IMR-90 (cell line): ENCODE data around the gene HGFAC. TPM values are rescaled to one million over a fixed set of nuclear protein-coding genes. Genes with fewer than 3 reads are reported as not detected.

Source experiments
- ATAC-seq: fragments of 200-7000 bp; cut with Tn5 transposase; 2 replicates; pipeline ENCODE4 v1.9.1; 2020; ENCODE audit warnings: low read depth, mild to moderate bottlenecking, moderate library complexity
- BruUV-seq: library from RNA; stranded (reverse); fragments of 400-500 nt; replicated peaks from 2 replicates; lab custom pipeline; 2021; lab: Mats Ljungman, UMichigan
- CTCF ChIA-PET: fragments of 300-600 bp; formaldehyde crosslinking; extraction: SDS; loops from one replicate; lab custom pipeline; 2021; ENCODE audit warnings: antibody characterized with exemption; lab: Yijun Ruan, JAX
- POLR2A ChIA-PET: fragments of 300-600 bp; sonication (Branson Sonifier 250); formaldehyde crosslinking; loops from one replicate; lab custom pipeline; 2022; ENCODE audit warnings: antibody characterized with exemption; ENCODE audit not compliant: unreplicated experiment; lab: Charles Lee
- DNase-seq: peaks from one replicate; pipeline ENCODE4 v3.0.0; 2013
- H2AFZ ChIP-seq: replicated peaks from 2 replicates; pipeline ENCODE3; 2013; ENCODE audit warnings: low read length, mild to moderate bottlenecking; ENCODE audit not compliant: poor library complexity
- H2AK5ac ChIP-seq: 2 replicates; pipeline ENCODE4 v1.6.1; 2013; ENCODE audit warnings: low read depth, low read length, inconsistent platforms
- H2AK9ac ChIP-seq: replicated peaks from 2 replicates; pipeline ENCODE3; 2013; ENCODE audit warnings: mild to moderate bottlenecking, low read depth, low read length, moderate library complexity; ENCODE audit not compliant: poor library complexity
- H2BK120ac ChIP-seq: 2 replicates; pipeline ENCODE4 v1.6.1; 2013; ENCODE audit warnings: low read depth, low read length, inconsistent platforms
- H2BK15ac ChIP-seq: 3 replicates; pipeline ENCODE4 v1.6.1; 2013; ENCODE audit warnings: low read depth, low read length, inconsistent platforms
- H2BK20ac ChIP-seq: 2 replicates; pipeline ENCODE4 v1.6.1; 2013; ENCODE audit warnings: low read depth, mild to moderate bottlenecking, inconsistent platforms, low read length, moderate library complexity
- H2BK5ac ChIP-seq: 2 replicates; pipeline ENCODE4 v1.6.1; 2013; ENCODE audit warnings: mild to moderate bottlenecking, low read depth, low read length, inconsistent platforms; ENCODE audit not compliant: poor library complexity, severe bottlenecking
- H3K14ac ChIP-seq: replicated peaks from 2 replicates; pipeline ENCODE4 v1.6.1; 2013; ENCODE audit warnings: low read depth, low read length, inconsistent platforms
- H3K18ac ChIP-seq: 2 replicates; pipeline ENCODE4 v1.6.1; 2013; ENCODE audit warnings: low read depth, low read length, control low read depth
- H3K23ac ChIP-seq: 2 replicates; pipeline ENCODE4 v1.6.1; 2013; ENCODE audit warnings: low read depth, low read length, inconsistent platforms
- H3K27ac ChIP-seq: 2 replicates; pipeline ENCODE4 v1.5.1; 2013; ENCODE audit warnings: mild to moderate bottlenecking, control low read depth, low read length; ENCODE audit not compliant: insufficient read depth
- H3K27me3 ChIP-seq: 2 replicates; pipeline ENCODE4 v1.6.1; 2013; ENCODE audit warnings: low read length; ENCODE audit not compliant: control insufficient read depth, insufficient read depth
- H3K36me3 ChIP-seq: 2 replicates; pipeline ENCODE4 v1.6.1; 2013; ENCODE audit warnings: low read length, mixed read lengths; ENCODE audit not compliant: control insufficient read depth, insufficient read depth
- H3K4ac ChIP-seq: 2 replicates; pipeline ENCODE4 v1.6.1; 2013; ENCODE audit warnings: low read depth, low read length, inconsistent platforms
- H3K4me1 ChIP-seq: 2 replicates; pipeline ENCODE4 v1.6.1; 2013; ENCODE audit warnings: low read length, mixed read lengths; ENCODE audit not compliant: control insufficient read depth, insufficient read depth
- H3K4me2 ChIP-seq: 2 replicates; pipeline ENCODE4 v1.6.1; 2013; ENCODE audit warnings: low read depth, mild to moderate bottlenecking, control low read depth, low read length, moderate library complexity
- H3K4me3 ChIP-seq: 2 replicates; pipeline ENCODE4 v1.5.1; 2013; ENCODE audit warnings: low read depth, mild to moderate bottlenecking, control low read depth, low read length, moderate library complexity; ENCODE audit not compliant: insufficient read depth
- H3K56ac ChIP-seq: 2 replicates; pipeline ENCODE4 v1.6.1; 2013; ENCODE audit warnings: low read length, inconsistent platforms; ENCODE audit not compliant: insufficient read depth; ENCODE audit errors: extremely low read depth
- H3K79me1 ChIP-seq, 2 experiments: 2 replicates each; pipeline ENCODE4 v1.6.1; 2013; ENCODE audit warnings: low read length in 2 of 2, inconsistent platforms in 1 of 2, low read depth in 1 of 2
- H3K9ac ChIP-seq: 2 replicates; pipeline ENCODE4 v1.6.1; 2013; ENCODE audit warnings: low read depth, low read length, control low read depth
- H3K9me1 ChIP-seq: 2 replicates; pipeline ENCODE4 v1.6.1; 2013; ENCODE audit warnings: low read length, inconsistent platforms; ENCODE audit not compliant: insufficient read depth
- H3K9me3 ChIP-seq: 2 replicates; pipeline ENCODE4 v1.6.1; 2013; ENCODE audit warnings: low read length; ENCODE audit not compliant: control insufficient read depth, insufficient read depth
- H4K20me1 ChIP-seq: 2 replicates; pipeline ENCODE4 v1.6.1; 2013; ENCODE audit warnings: low read length, inconsistent platforms; ENCODE audit not compliant: insufficient read depth
- H4K5ac ChIP-seq: 2 replicates; pipeline ENCODE4 v1.6.1; 2013; ENCODE audit warnings: mild to moderate bottlenecking, low read depth, low read length, control low read depth
- H4K8ac ChIP-seq, 2 experiments: 2 replicates each; pipeline ENCODE4 v1.6.1; 2013; ENCODE audit warnings: low read depth in 2 of 2, low read length in 2 of 2, control low read depth in 1 of 2, inconsistent platforms in 1 of 2
- H4K91ac ChIP-seq: 2 replicates; pipeline ENCODE4 v1.6.1; 2013; ENCODE audit warnings: low read depth, low read length, inconsistent platforms; ENCODE audit not compliant: insufficient read depth
- BHLHE40 ChIP-seq: fragments of 150-350 bp; IDR thresholded peaks from 2 replicates; pipeline ENCODE4 v1.6.1; 2016; ENCODE audit warnings: mild to moderate bottlenecking, low read depth, low read length
- FOS ChIP-seq: fragments of 150-350 bp; IDR thresholded peaks from 2 replicates; pipeline ENCODE4 v1.6.1; 2016; ENCODE audit warnings: low read depth, low read length
- NFE2L2 ChIP-seq: fragments of 150-350 bp; IDR thresholded peaks from 2 replicates; pipeline ENCODE4 v1.6.1; 2016; ENCODE audit warnings: low read depth, mild to moderate bottlenecking, low read length
- RCOR1 ChIP-seq: IDR thresholded peaks from 2 replicates; pipeline ENCODE4 v1.6.1; 2012; ENCODE audit warnings: mild to moderate bottlenecking, low read length, improper control_type of control experiment; ENCODE audit not compliant: insufficient replicate concordance
- WGBS, 2 experiments: methylation state at CpG; one replicate each; pipeline versions ENCODE4 v1.1.5 to v1.1.7; 2013; ENCODE audit warnings: missing lambda C conversion rate in 2 of 2; ENCODE audit not compliant: insufficient read length in 1 of 2; ENCODE audit errors: extremely low coverage in 2 of 2; 5-methylcytosine and 5-hydroxymethylcytosine counted together
- dilution Hi-C: fragments of 300-500 bp; cut with HindIII; formaldehyde crosslinking; loops from one replicate; pipeline ENCODE4 v1.14.3; 2018; ENCODE audit warnings: low sequenced_read_pairs; ENCODE audit not compliant: unreplicated experiment
- in situ Hi-C: fragments of 300-500 bp; cut with MboI; formaldehyde crosslinking; loops from 3 replicates; pipeline ENCODE4 v1.14.3; 2019; ENCODE audit warnings: low sequenced_read_pairs, inconsistent platforms, mixed read lengths
- intact Hi-C: fragments of 100-400 bp; cut with micrococcal nuclease; formaldehyde crosslinking; loops from 2 replicates; pipeline ENCODE4 v1.10.0; 2022
- polyA plus RNA-seq, 3 experiments: library from polyadenylated mRNA; depleted of rRNA; stranded (reverse); fragments of >200 nt; gene quantifications; 2 replicates each; pipeline ENCODE4 v1.2.3, GENCODE V29; 2012; ENCODE audit warnings: low replicate concordance in 1 of 3
- total RNA-seq: library from RNA; depleted of rRNA; stranded (reverse); fragments of >200 nt; gene quantifications from 2 replicates; pipeline ENCODE4 v1.2.3, GENCODE V29; 2012

Gene HGFAC
- total and polyA plus RNA-seq, 2 of the 4 experiments (the other 2 are of a cell fraction), result 0.05 TPM; not detected in 1

DNA sequence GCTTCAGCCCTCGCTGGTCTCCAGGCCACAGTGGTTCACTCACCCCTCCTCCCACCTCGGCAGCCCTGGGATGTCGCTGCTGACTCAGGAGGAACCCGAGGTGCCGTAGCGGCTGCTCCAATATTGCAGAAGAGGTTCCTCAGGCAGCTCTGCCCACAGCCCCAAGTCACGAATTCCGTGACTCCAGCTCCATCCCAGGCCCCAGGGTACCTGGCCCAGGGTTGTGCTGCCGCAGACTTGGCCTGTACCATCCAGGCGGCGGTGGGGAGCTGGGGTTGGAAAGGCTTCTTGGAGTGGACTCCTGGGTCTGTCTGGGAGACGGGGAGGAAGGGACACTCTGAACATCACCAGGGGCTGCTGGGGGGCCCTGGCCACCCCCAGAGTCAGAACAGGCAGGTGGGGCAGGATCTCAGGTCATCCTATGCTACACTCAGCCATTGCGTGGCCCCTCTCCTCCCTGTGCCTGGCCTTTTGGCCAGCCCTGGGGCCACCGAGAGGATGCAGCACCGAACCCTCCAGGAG, 728 bp upstream of the HGFAC start:
- H3K56ac ChIP-seq, result no peak overlapping the region
- no peak overlapping the region for H2BK5ac ChIP-seq
- TF ChIP-seq NFE2L2 (no peak), BHLHE40 (no peak), RCOR1 (no peak), FOS (no peak)
- DNase-seq, result no peak
- CTCF ChIA-PET, result interaction anchor here (0.6 to 0.8 kb wide), 2 partner anchors 95 to 979 kb away, joined by 3 read pairs; no protein-coding TSS in a partner anchor
- in situ Hi-C loops, result loop anchor here (5.0 kb wide), 1 partner anchor 94 kb away; no protein-coding TSS in a partner anchor
- intact Hi-C loops, result loop anchor here (5.0 kb wide), 1 partner anchor 334 kb away; no protein-coding TSS in a partner anchor
- no peak overlapping the region for H3K4me2 ChIP-seq
- no TSS peak for BruUV-seq
- POLR2A ChIA-PET, result no interaction called here
- no peaks in the 10 kb centered on the region for H3K9me3 ChIP-seq
- no peaks in the 10 kb centered on the region for H3K36me3 ChIP-seq
- H3K27ac ChIP-seq, result no peak overlapping the region
- peak overlapping the region; percentile 42 for H2AK9ac ChIP-seq
- no peak overlapping the region for H2BK20ac ChIP-seq
- H3K4me3 ChIP-seq, result no peak overlapping the region
- H3K14ac ChIP-seq, result no peak overlapping the region
- 100% methylated on average over 3 of the region's 15 CpGs; no CpG with 5 or more reads in 1 of the 2 experiments for WGBS, 2 experiments
- peak overlapping the region; percentile 58 for H2AFZ ChIP-seq
- H3K23ac ChIP-seq, result no peak overlapping the region
- no peak overlapping the region for H4K8ac ChIP-seq
- H3K9me1 ChIP-seq, result no peaks in the 10 kb centered on the region
- H3K27me3 ChIP-seq, result no peaks in the 10 kb centered on the region
- no peak overlapping the region for H3K9ac ChIP-seq
- no peak overlapping the region for H2BK15ac ChIP-seq
- H3K18ac ChIP-seq, result no peak overlapping the region
- dilution Hi-C loops, result no loop called here
- H4K20me1 ChIP-seq, result 0 out of 2 replicates have a peak, but pooled peaks cover 5% of the 10 kb centered on the region
- H2BK120ac ChIP-seq, result no peak overlapping the region
- H3K4ac ChIP-seq, result no peak overlapping the region
- no peak overlapping the region for H4K91ac ChIP-seq
- H2AK5ac ChIP-seq, result no peak overlapping the region
- no peak for ATAC-seq
- H3K4me1 ChIP-seq, result peaks cover 11% of the 10 kb centered on the region
- H3K79me1 ChIP-seq, result no peaks in the 10 kb centered on the region
- no peak overlapping the region for H4K5ac ChIP-seq
